NCI-H1930 (cell line): ENCODE data around the gene DAP.

Experiments
- DNase-seq, 2 experiments: peaks; one replicate each; lab custom pipeline; 2025; lab: John Stamatoyannopoulos, UW

The DAP gene

GRCh38 chr5:10690460-10691440 is 70.3 kb downstream of the DAP start:
- no peak for DNase-seq

- peak in 1 of 2 experiments; percentile 12 for DNase-seq
Observed at GRCh38 chr5:10689391-10690081, 71.5 kb downstream of the DAP start.

- DNase-seq: no peak
Observed at GRCh38 chr5:10688651-10689171, 72.3 kb downstream of the DAP start.

GRCh38 chr5:10686890-10687289 is 74.1 kb downstream of the DAP start:
- no peak for DNase-seq

- no peak for DNase-seq
Observed at GRCh38 chr5:10685115-10685521, 75.9 kb downstream of the DAP start.

GRCh38 chr5:10684303-10685086 is 76.5 kb downstream of the DAP start:
- DNase-seq: no peak

GRCh38 chr5:10682801-10683525 is 78.1 kb downstream of the DAP start:
- no peak for DNase-seq

GRCh38 chr5:10681731-10682679 is 79.0 kb downstream of the DAP start:
- no peak for DNase-seq

GRCh38 chr5:10680876-10681481 is 80.1 kb downstream of the DAP start:
- DNase-seq: no peak

- no peak for DNase-seq
Observed at GRCh38 chr5:10679336-10679988, 81.6 kb downstream of the DAP start.

GRCh38 chr5:10678244-10678643 is 82.8 kb downstream of the DAP start:
- no peak for DNase-seq

- no peak for DNase-seq
Observed at GRCh38 chr5:10677533-10677932, 83.5 kb downstream of the DAP start.

- no peak for DNase-seq
Observed at GRCh38 chr5:10676946-10677345, 84.1 kb downstream of the DAP start.

- no peak for DNase-seq
Observed at GRCh38 chr5:10676224-10676623, 84.8 kb downstream of the DAP start.

- DNase-seq: no peak
Observed at GRCh38 chr5:10675177-10675700, 85.8 kb downstream of the DAP start.

- DNase-seq: no peak
Observed at GRCh38 chr5:10674582-10674981, 86.5 kb downstream of the DAP start.

GRCh38 chr5:10674096-10674495 is 86.9 kb downstream of the DAP start:
- DNase-seq: no peak

GRCh38 chr5:10673407-10673806 is 87.6 kb downstream of the DAP start:
- DNase-seq: no peak

GRCh38 chr5:10673017-10673389 is 88.0 kb downstream of the DAP start:
- DNase-seq: no peak
